NCI-H2107 treated with DMSO at 0.1 percent for 48 hours (cell line): ENCODE data around the gene STPG2.
"Not testable (repeated sequence)": the region's sequence is repeated elsewhere in the genome, so short reads cannot be mapped to it uniquely, and the experiment has no call there.

Source experiments
- DNase-seq: peaks from one replicate; lab custom pipeline; 2025; ENCODE audit not compliant: unreplicated experiment; lab: John Stamatoyannopoulos, UW

The STPG2 gene

GRCh38 chr4:97646997-97647396 lies 496.3 kb downstream of the STPG2 start:
- no peak for DNase-seq

GRCh38 chr4:97645071-97645821 lies 498.0 kb downstream of the STPG2 start:
- DNase-seq, result no peak

- DNase-seq, result no peak
Observed at GRCh38 chr4:97643179-97643578, 500.1 kb downstream of the STPG2 start.

- DNase-seq, result no peak
Observed at GRCh38 chr4:97639961-97640360, 503.3 kb downstream of the STPG2 start.

- DNase-seq, result not testable (repeated sequence)
Observed at GRCh38 chr4:97633831-97634230, 509.4 kb downstream of the STPG2 start.

- DNase-seq, result no peak
Observed at GRCh38 chr4:97627750-97628149, 515.5 kb downstream of the STPG2 start.

- DNase-seq, result no peak
Observed at GRCh38 chr4:97624204-97624603, 519.1 kb downstream of the STPG2 start.

- DNase-seq, result no peak
Observed at GRCh38 chr4:97605932-97606331, 537.3 kb downstream of the STPG2 start.

- DNase-seq, result no peak
Observed at GRCh38 chr4:97593248-97593647, 550.0 kb downstream of the STPG2 start.

GRCh38 chr4:97590266-97590665 lies 553.0 kb downstream of the STPG2 start:
- DNase-seq, result no peak

- no peak for DNase-seq
Observed at GRCh38 chr4:97589481-97590196, 553.6 kb downstream of the STPG2 start.

- DNase-seq, result no peak
Observed at GRCh38 chr4:97587912-97588311, 555.4 kb downstream of the STPG2 start.

- no peak for DNase-seq
Observed at GRCh38 chr4:97585274-97585673, 558.0 kb downstream of the STPG2 start.

GRCh38 chr4:97582890-97583289 lies 560.4 kb downstream of the STPG2 start:
- DNase-seq, result no peak

GRCh38 chr4:97577004-97577403 lies 566.3 kb downstream of the STPG2 start:
- no peak for DNase-seq

GRCh38 chr4:97560009-97560408 lies 583.3 kb downstream of the STPG2 start:
- DNase-seq, result no peak

- no peak for DNase-seq
Observed at GRCh38 chr4:97558204-97558778, 585.0 kb downstream of the STPG2 start.

- not testable (repeated sequence) for DNase-seq
Observed at GRCh38 chr4:97550637-97551036, 592.6 kb downstream of the STPG2 start.

GRCh38 chr4:97548943-97549583 lies 594.2 kb downstream of the STPG2 start:
- DNase-seq, result no peak

GRCh38 chr4:97548186-97548585 lies 595.1 kb downstream of the STPG2 start:
- DNase-seq, result no peak

- DNase-seq, result no peak
Observed at GRCh38 chr4:97531351-97531750, 611.9 kb downstream of the STPG2 start.

- DNase-seq, result no peak
Observed at GRCh38 chr4:97530676-97531075, 612.6 kb downstream of the STPG2 start.
